Measurements from ENCODE around the gene FITM1.

DNA sequence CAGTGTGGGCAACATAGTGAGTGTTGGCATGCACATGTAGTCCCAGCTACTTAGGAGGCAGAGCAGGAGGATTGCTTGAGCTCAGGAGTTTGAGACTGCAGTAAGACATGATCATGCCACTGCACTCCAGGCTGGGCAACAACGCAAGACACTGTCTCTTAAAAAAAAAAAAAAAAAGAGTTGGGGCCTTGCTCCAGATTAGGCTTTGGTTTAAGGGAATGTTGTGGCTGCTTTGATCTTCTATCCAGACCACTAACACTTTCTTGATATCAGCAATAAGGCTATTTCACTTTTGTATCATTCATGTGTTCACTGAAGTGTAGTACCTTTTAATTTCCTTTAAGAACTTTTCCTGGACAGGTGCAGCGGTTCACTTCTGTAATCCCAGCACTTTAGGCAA lies 2.8 kb upstream of the FITM1 start:
- no peak for TF ChIP-seq CTCF (conservative IDR thresholded peaks at IDR 0.05 in 1 of 2, IDR thresholded peaks at IDR 0.05 in 1 of 2; ENCODE audit: low read depth in 1 of 2, low read length in 2 of 2)
- no peak for TF ChIP-seq EZH2 (IDR thresholded peaks at IDR 0.05; ENCODE audit: low read length, missing control alignments)

Data from fibroblast of lung (primary cell).